Upper lobe of left lung (tissue), 6 donors: ENCODE results near the gene CPAMD8. TPM values are rescaled to one million over a fixed set of nuclear protein-coding genes. Genes with fewer than 3 reads are reported as not detected.

Experiments
- ATAC-seq, 2 donors: fragments of 200-7000 bp; cut with Tn5 transposase; one replicate each; pipeline ENCODE4 v1.9.1; 2022; ENCODE audit warnings: mild to moderate bottlenecking in 2 of 2, moderate library complexity in 2 of 2; ENCODE audit not compliant: low FRiP score in 2 of 2
- DNase-seq, 2 donors: peaks; one replicate each; pipeline ENCODE4 v3.0.0-alpha.2; 2019 to 2020
- H3K27ac ChIP-seq, 4 donors: fragments of 200-600 bp; sonication (generic); one replicate each; pipeline ENCODE4 v1.5.1; 2016 to 2019
- H3K27me3 ChIP-seq, 4 donors: fragments of 200-600 bp; sonication (generic); one replicate each; pipeline ENCODE4 v1.5.1; 2017 to 2019
- H3K36me3 ChIP-seq, 4 donors: fragments of 200-600 bp; sonication (generic); one replicate each; pipeline ENCODE4 v1.5.1; 2016 to 2019
- H3K4me1 ChIP-seq, 4 donors: fragments of 200-600 bp; sonication (generic); one replicate each; pipeline ENCODE4 v1.5.1; 2018 to 2019
- H3K4me3 ChIP-seq, 4 donors: fragments of 200-600 bp; sonication (generic); one replicate each; pipeline ENCODE4 v1.5.1; 2017 to 2019; ENCODE audit warnings: mild to moderate bottlenecking in 2 of 4, moderate library complexity in 1 of 4
- H3K9me3 ChIP-seq, 4 donors: fragments of 200-600 bp; sonication (generic); one replicate each; pipeline ENCODE4 v1.5.1; 2018 to 2019
- EP300 ChIP-seq, 4 donors: sonication (generic); formaldehyde crosslinking; IDR thresholded peaks; one replicate each; pipeline ENCODE4 v1.5.1; 2017; ENCODE audit warnings: antibody characterized with exemption in 4 of 4, control low read depth in 2 of 4
- POLR2A ChIP-seq, 4 donors: fragments of 450-650 bp; IDR thresholded peaks; one replicate each; pipeline ENCODE4 v1.5.1; 2016 to 2017; ENCODE audit warnings: antibody characterized with exemption in 4 of 4, mild to moderate bottlenecking in 2 of 4
- POLR2AphosphoS5 ChIP-seq, 2 donors: sonication (generic); formaldehyde crosslinking; IDR thresholded peaks; one replicate each; pipeline ENCODE4 v1.5.1; 2017; ENCODE audit warnings: antibody characterized with exemption in 2 of 2
- WGBS, 2 donors: methylation state at CpG; one replicate each; pipeline ENCODE4 v1.1.5; 2017 to 2018; 5-methylcytosine and 5-hydroxymethylcytosine counted together
- total RNA-seq, 6 donors: library from RNA; depleted of rRNA in 4 of 6; stranded (reverse); fragments of >200 nt in 4 of 6; gene quantifications; one replicate each; pipeline versions ENCODE4 v1.1.0 to v1.2.1, GENCODE V29; 2016 to 2021
- TF ChIP-seq, protein P1 (sequence below), 6 experiments: fragments of 450-650 bp in 4 of 6; fragments of 200-600 bp in 2 of 6; sonication (generic) in 2 of 6; IDR thresholded peaks; one replicate each; pipeline ENCODE4 v1.5.1; 2016 to 2019; ENCODE audit warnings: antibody characterized with exemption in 6 of 6
- donor health status: DM: no; HTN: no; CAD: no; lungs with moderate emphysema.
- donor health status: DM: no; HTN: yes; CAD: no; lungs with severe emphysema.

The CPAMD8 gene
- total RNA-seq, 6 donors from 2014 or later, result 35.8 to 262 (median 61.1) TPM

- TF ChIP-seq, protein P1, sequence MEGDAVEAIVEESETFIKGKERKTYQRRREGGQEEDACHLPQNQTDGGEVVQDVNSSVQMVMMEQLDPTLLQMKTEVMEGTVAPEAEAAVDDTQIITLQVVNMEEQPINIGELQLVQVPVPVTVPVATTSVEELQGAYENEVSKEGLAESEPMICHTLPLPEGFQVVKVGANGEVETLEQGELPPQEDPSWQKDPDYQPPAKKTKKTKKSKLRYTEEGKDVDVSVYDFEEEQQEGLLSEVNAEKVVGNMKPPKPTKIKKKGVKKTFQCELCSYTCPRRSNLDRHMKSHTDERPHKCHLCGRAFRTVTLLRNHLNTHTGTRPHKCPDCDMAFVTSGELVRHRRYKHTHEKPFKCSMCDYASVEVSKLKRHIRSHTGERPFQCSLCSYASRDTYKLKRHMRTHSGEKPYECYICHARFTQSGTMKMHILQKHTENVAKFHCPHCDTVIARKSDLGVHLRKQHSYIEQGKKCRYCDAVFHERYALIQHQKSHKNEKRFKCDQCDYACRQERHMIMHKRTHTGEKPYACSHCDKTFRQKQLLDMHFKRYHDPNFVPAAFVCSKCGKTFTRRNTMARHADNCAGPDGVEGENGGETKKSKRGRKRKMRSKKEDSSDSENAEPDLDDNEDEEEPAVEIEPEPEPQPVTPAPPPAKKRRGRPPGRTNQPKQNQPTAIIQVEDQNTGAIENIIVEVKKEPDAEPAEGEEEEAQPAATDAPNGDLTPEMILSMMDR (IDR thresholded peaks at IDR 0.05), result no peak
- TF ChIP-seq EP300 (IDR thresholded peaks at IDR 0.05) (no peak), POLR2A (IDR thresholded peaks at IDR 0.05) (no peak), POLR2AphosphoS5 (IDR thresholded peaks at IDR 0.05) (no peak)
- no peaks in the 10 kb centered on the region for H3K27me3 ChIP-seq
- H3K36me3 ChIP-seq, result peaks cover 22 to 96% (median 64%) of the 10 kb centered on the region in 4 donors
- 85 to 99% methylated on average over 2 to 7 of the region's 7 CpGs for WGBS, 2 donors
- peak in 1 of 2 donors; percentile 47 for DNase-seq
- no peaks in the 10 kb centered on the region for H3K9me3 ChIP-seq
- no peak overlapping the region for H3K4me3 ChIP-seq
- no peak for ATAC-seq
- no peak overlapping the region for H3K27ac ChIP-seq
- peaks cover 0 to 9% (median 2%) of the 10 kb centered on the region in 4 donors for H3K4me1 ChIP-seq
Measured at GRCh38 chr19:16853066-16853465, 173.5 kb downstream of the CPAMD8 start.

DNA sequence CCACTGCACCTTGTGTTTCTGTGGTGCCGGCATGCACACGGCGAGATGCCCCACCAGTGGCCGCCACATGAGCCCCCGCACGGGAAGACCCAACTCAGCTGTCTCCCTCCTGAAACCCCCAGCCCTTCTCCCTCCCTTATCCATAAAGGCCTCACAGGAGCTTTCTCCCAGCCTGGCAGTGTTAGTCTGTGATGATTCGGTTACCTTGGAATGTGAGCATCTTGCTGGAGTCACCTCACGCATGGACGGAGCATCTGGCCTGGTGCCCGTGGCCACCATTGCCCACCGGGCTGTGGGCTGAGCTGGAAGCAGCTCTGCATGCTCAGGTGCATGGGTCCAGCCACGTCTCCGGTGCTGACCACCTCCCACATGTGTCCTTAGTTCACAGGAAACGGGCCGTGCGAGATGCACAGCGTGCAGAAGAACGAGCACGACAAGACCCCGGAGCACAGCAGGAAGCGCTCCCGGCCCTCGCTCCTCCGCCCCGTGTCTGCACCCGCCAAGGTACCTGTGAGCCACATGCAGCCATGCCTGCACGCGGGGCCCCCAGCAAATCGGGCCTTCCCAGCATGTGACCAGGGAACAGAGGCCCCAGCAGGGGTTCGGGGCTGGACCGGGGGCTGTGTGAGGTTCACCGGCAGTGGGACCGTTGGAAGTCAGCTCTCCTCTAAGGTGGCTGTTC, 175.4 kb downstream of the CPAMD8 start:
- ATAC-seq, result no peak
- Histone ChIP-seq H3K27ac (no peak overlapping the region), H3K36me3 (peaks cover 33 to 99% (median 77%) of the 10 kb centered on the region in 4 donors), H3K27me3 (no peaks in the 10 kb centered on the region), H3K4me1 (peaks cover 0 to 9% (median 6%) of the 10 kb centered on the region in 4 donors), H3K9me3 (no peaks in the 10 kb centered on the region), H3K4me3 (no peak overlapping the region)
- 94 to 96% methylated on average over 24 to 28 of the region's 33 CpGs for WGBS, 2 donors
- peak in 1 of 2 donors; percentile 78 for DNase-seq
- TF ChIP-seq POLR2AphosphoS5 (IDR thresholded peaks at IDR 0.05), result no peak
- no peak for TF ChIP-seq EP300 (IDR thresholded peaks at IDR 0.05)
- no peak for TF ChIP-seq POLR2A (IDR thresholded peaks at IDR 0.05)
- TF ChIP-seq, protein P1 (IDR thresholded peaks at IDR 0.05), result no peak

- Histone ChIP-seq H3K4me1 (peaks cover 0 to 9% (median 6%) of the 10 kb centered on the region in 4 donors), H3K27me3 (no peaks in the 10 kb centered on the region), H3K36me3 (peaks cover 34 to 100% (median 79%) of the 10 kb centered on the region in 4 donors), H3K9me3 (no peaks in the 10 kb centered on the region), H3K4me3 (no peak overlapping the region), H3K27ac (peak overlapping the region in 1 of 4 donors; percentile 72)
- TF ChIP-seq, protein P1 (IDR thresholded peaks at IDR 0.05), result no peak
- TF ChIP-seq POLR2AphosphoS5 (IDR thresholded peaks at IDR 0.05) (no peak), EP300 (IDR thresholded peaks at IDR 0.05) (no peak), POLR2A (IDR thresholded peaks at IDR 0.05) (no peak)
- DNase-seq (no peak), ATAC-seq (no peak)
- WGBS, 2 donors, result 96 to 98% methylated on average over 4 of the region's 4 CpGs
Measured at GRCh38 chr19:16850133-16850532, 176.5 kb downstream of the CPAMD8 start.

- Histone ChIP-seq H3K4me3 (no peak overlapping the region), H3K4me1 (peaks cover 0 to 9% (median 6%) of the 10 kb centered on the region in 4 donors), H3K27ac (peak overlapping the region in 2 of 4 donors; percentile 35 to 72), H3K9me3 (no peaks in the 10 kb centered on the region), H3K27me3 (no peaks in the 10 kb centered on the region), H3K36me3 (peaks cover 34 to 100% (median 79%) of the 10 kb centered on the region in 4 donors)
- whole genome bisulfite sequencing, 2 donors, result 69 to 86% methylated on average over 1 of the region's 1 CpG
- ATAC-seq (no peak), DNase-seq (no peak)
- TF ChIP-seq POLR2AphosphoS5 (IDR thresholded peaks at IDR 0.05) (no peak), EP300 (IDR thresholded peaks at IDR 0.05) (peak in 1 of 4 donors; percentile 70)
- TF ChIP-seq, protein P1 (IDR thresholded peaks at IDR 0.05), result no peak
Measured at GRCh38 chr19:16849168-16849567, 177.4 kb downstream of the CPAMD8 start.
